SK-N-SH (cell line): ENCODE measurements around the gene IRF1. TPM values are rescaled to one million over a fixed set of nuclear protein-coding genes. Genes with fewer than 3 reads are reported as not detected.
A peak's percentile ranks its signal among the peaks of the same experiment; 100 is the strongest.

ENCODE experiments used
- CTCF ChIA-PET: fragments of 300-600, 350-600 bp; formaldehyde crosslinking; extraction: SDS; loops from one replicate; lab custom pipeline; 2021; lab: Yijun Ruan, JAX
- POLR2A ChIA-PET: fragments of 350-600 bp; sonication (Branson Sonifier 250); formaldehyde crosslinking; extraction: SDS; loops from one replicate; lab custom pipeline; 2020; ENCODE audit warnings: antibody characterized with exemption, inconsistent platforms; lab: Yijun Ruan, JAX
- DNase-seq: peaks from one replicate; pipeline ENCODE4 v3.0.0; 2012
- H2AFZ ChIP-seq: fragments of 200-600 bp; sonication (generic); 2 replicates; pipeline ENCODE4 v1.8.1; 2016; ENCODE audit warnings: antibody characterized with exemption, mild to moderate bottlenecking, low read depth
- H3F3A ChIP-seq: fragments of 200-600 bp; sonication (generic); replicated peaks from 2 replicates; pipeline ENCODE3; 2016; ENCODE audit warnings: antibody characterized with exemption, mild to moderate bottlenecking; ENCODE audit not compliant: insufficient read depth
- H3K27ac ChIP-seq, 2 experiments: fragments of 200-500 bp in 1 of 2; fragments of 200-600 bp in 1 of 2; sonication (Bioruptor generic) in 1 of 2; sonication (generic), shearing (Covaris generic) in 1 of 2; 2 replicates each; pipeline versions ENCODE4 v1.5.1 to v1.6.1; 2014 to 2016; ENCODE audit warnings: low read depth in 2 of 2, inconsistent platforms in 1 of 2, low read length in 1 of 2, mild to moderate bottlenecking in 1 of 2, mixed read lengths in 1 of 2
- H3K27me3 ChIP-seq: fragments of 200-600 bp; sonication (generic), shearing (Covaris generic); 2 replicates; pipeline ENCODE4 v1.6.1; 2016; ENCODE audit warnings: mixed run types; ENCODE audit not compliant: insufficient read depth
- H3K36me3 ChIP-seq, 2 experiments: fragments of 200-500 bp in 1 of 2; fragments of 200-600 bp in 1 of 2; sonication (Bioruptor generic) in 1 of 2; sonication (generic) in 1 of 2; replicated peaks in 1 of 2; 2 replicates each; pipeline versions ENCODE3 to v1.5.1; 2014 to 2016; ENCODE audit warnings: low read length in 1 of 2, mild to moderate bottlenecking in 1 of 2; ENCODE audit not compliant: insufficient read depth in 2 of 2, control insufficient read depth in 1 of 2
- H3K4me1 ChIP-seq, 2 experiments: fragments of 200-500 bp in 1 of 2; fragments of 200-600 bp in 1 of 2; sonication (Bioruptor generic) in 1 of 2; sonication (generic), shearing (Covaris generic) in 1 of 2; 2 replicates each; pipeline versions ENCODE4 v1.5.1 to v1.6.1; 2014 to 2016; ENCODE audit warnings: low read depth in 1 of 2, low read length in 1 of 2, mixed run types in 1 of 2; ENCODE audit not compliant: insufficient read depth in 2 of 2, control insufficient read depth in 1 of 2
- H3K4me2 ChIP-seq: fragments of 200-600 bp; sonication (generic), shearing (Covaris generic); 2 replicates; pipeline ENCODE4 v1.6.1; 2017; ENCODE audit warnings: mixed run types
- H3K4me3 ChIP-seq, 2 experiments: fragments of 200-500 bp in 1 of 2; fragments of 200-600 bp in 1 of 2; sonication (Bioruptor generic) in 1 of 2; sonication (generic), shearing (Covaris generic) in 1 of 2; 2 replicates each; pipeline versions ENCODE4 v1.5.1 to v1.8.1; 2014 to 2016; ENCODE audit warnings: low read depth in 2 of 2, inconsistent platforms in 1 of 2, low read length in 1 of 2, mild to moderate bottlenecking in 1 of 2, mixed read lengths in 1 of 2, moderate library complexity in 1 of 2
- H3K79me2 ChIP-seq: fragments of 200-600 bp; sonication (generic); 2 replicates; pipeline ENCODE4 v1.8.1; 2017; ENCODE audit warnings: mild to moderate bottlenecking; ENCODE audit not compliant: insufficient read depth
- H3K9ac ChIP-seq: fragments of 200-600 bp; sonication (generic); 2 replicates; pipeline ENCODE4 v1.6.1; 2017; ENCODE audit warnings: mixed run types
- H3K9me2 ChIP-seq: fragments of 200-600 bp; sonication (generic); 2 replicates; pipeline ENCODE4 v1.6.1; 2017; ENCODE audit warnings: mixed run types
- H3K9me3 ChIP-seq: fragments of 200-600 bp; sonication (generic); 2 replicates; pipeline ENCODE4 v1.6.1; 2017; ENCODE audit warnings: mixed run types, mild to moderate bottlenecking, moderate library complexity
- H4K20me1 ChIP-seq: fragments of 200-600 bp; sonication (generic); 2 replicates; pipeline ENCODE4 v1.6.1; 2017; ENCODE audit warnings: mild to moderate bottlenecking, mixed run types; ENCODE audit not compliant: insufficient read depth
- CTCF ChIP-seq: fragments of 200-600 bp; sonication (generic); IDR thresholded peaks from 2 replicates; pipeline ENCODE4 v1.6.1; 2017; ENCODE audit warnings: antibody characterized with exemption, mild to moderate bottlenecking, moderate library complexity
- ELF1 ChIP-seq: IDR thresholded peaks from 2 replicates; pipeline ENCODE4 v1.4.0; 2012
- FOXM1 ChIP-seq: IDR thresholded peaks from 2 replicates; pipeline ENCODE4 v1.4.0; 2012; ENCODE audit warnings: low read depth, mild to moderate bottlenecking
- GATA2 ChIP-seq: sonication (generic); formaldehyde crosslinking; IDR thresholded peaks from 2 replicates; pipeline ENCODE4 v1.5.0; 2020; ENCODE audit warnings: mild to moderate bottlenecking, missing genetic modification reagents
- MAX ChIP-seq: IDR thresholded peaks from 2 replicates; pipeline ENCODE4 v1.4.0; 2012; ENCODE audit warnings: low read depth
- MXI1 ChIP-seq: IDR thresholded peaks from 2 replicates; pipeline ENCODE4 v1.6.1; 2012; ENCODE audit warnings: mild to moderate bottlenecking, low read depth, low read length, improper control_type of control experiment
- NFIC ChIP-seq: IDR thresholded peaks from 2 replicates; pipeline ENCODE4 v1.4.0; 2012; ENCODE audit warnings: borderline replicate concordance
- NRF1 ChIP-seq: IDR thresholded peaks from 2 replicates; pipeline ENCODE4 v1.6.1; 2012; ENCODE audit warnings: low read depth, mild to moderate bottlenecking, low read length
- POLR2AphosphoS5 ChIP-seq: IDR thresholded peaks from 2 replicates; pipeline ENCODE4 v1.6.1; 2012; ENCODE audit warnings: low read depth, low read length
- RAD21 ChIP-seq: IDR thresholded peaks from 2 replicates; pipeline ENCODE4 v1.6.1; 2012; ENCODE audit warnings: mild to moderate bottlenecking, low read length
- SIN3A ChIP-seq: IDR thresholded peaks from 2 replicates; pipeline ENCODE4 v1.6.1; 2012; ENCODE audit warnings: low read depth, mild to moderate bottlenecking, low read length, moderate library complexity, borderline replicate concordance
- SMC3 ChIP-seq: IDR thresholded peaks from 2 replicates; pipeline ENCODE4 v1.6.1; 2012; ENCODE audit warnings: low read depth, low read length, improper control_type of control experiment
- TEAD4 ChIP-seq: IDR thresholded peaks from 2 replicates; pipeline ENCODE4 v1.4.0; 2012; ENCODE audit warnings: mild to moderate bottlenecking, borderline replicate concordance; ENCODE audit not compliant: insufficient read depth
- YY1 ChIP-seq: IDR thresholded peaks from 2 replicates; pipeline ENCODE4 v1.4.0; 2012; ENCODE audit warnings: low read depth, mild to moderate bottlenecking
- WGBS: methylation state at CpG from one replicate; pipeline ENCODE4 v1.1.6; 2017; ENCODE audit warnings: low lambda C conversion rate; 5-methylcytosine and 5-hydroxymethylcytosine counted together
- polyA plus RNA-seq, 3 experiments: library from polyadenylated mRNA; depleted of rRNA; stranded (reverse); fragments of >200 nt; gene quantifications; 2 replicates each; pipeline ENCODE4 v1.2.3, GENCODE V29; 2012

The IRF1 gene
- polyA plus RNA-seq, 1 of the 3 experiments (the other 2 are of a cell fraction) = 15.2 TPM

- peak overlapping the region; percentile 94 for H3K9ac ChIP-seq
- H3K27me3 ChIP-seq = no peaks in the 10 kb centered on the region
- H4K20me1 ChIP-seq = peaks cover 28% of the 10 kb centered on the region
- H2AFZ ChIP-seq = peak overlapping the region; percentile 85; the same call in 1 of the 2 replicates
- H3K36me3 ChIP-seq = peaks cover 5 to 15% of the 10 kb centered on the region in 2 experiments
- no peaks in the 10 kb centered on the region for H3K9me2 ChIP-seq
- CTCF ChIA-PET = interaction anchor here (0.6 to 4.8 kb wide), 22 partner anchors 9 to 122 kb away, joined by 3 to 37 read pairs (median 6); no protein-coding TSS in a partner anchor
- H3K4me3 ChIP-seq = peak overlapping the region; percentile 86 to 89
- H3K9me3 ChIP-seq = no peaks in the 10 kb centered on the region
- DNase-seq = peak; percentile 87
- TF ChIP-seq MXI1 (peak; percentile 17; the same call in 1 of the 2 replicates), SIN3A (peak; percentile 16; the same call in 1 of the 2 replicates), NFIC (no peak), GATA2 (CRISPR knock-in tag) (no peak), NRF1 (peak; percentile 38; the same call in 1 of the 2 replicates), RAD21 (peak; percentile 1; the same call in 1 of the 2 replicates), SMC3 (peak; percentile 26), MAX (0 out of 2 replicates have a peak, but pooled peaks have one; percentile 17)
- peaks cover 6 to 26% of the 10 kb centered on the region in 2 experiments; a peak in 3 of 4 replicates for H3K4me1 ChIP-seq
- peak overlapping the region; percentile 97 for H3K4me2 ChIP-seq
- POLR2A ChIA-PET = interaction anchor here (0.7 to 1.9 kb wide), 12 partner anchors 16 to 252 kb away, joined by 3 to 15 read pairs (median 3); no protein-coding TSS in a partner anchor
- H3K79me2 ChIP-seq = peaks cover 34% of the 10 kb centered on the region
- peaks cover 2% of the 10 kb centered on the region for H3F3A ChIP-seq
- WGBS = 4% methylated on average over 16 of the region's 65 CpGs
- peak overlapping the region; percentile 89 to 90 for H3K27ac ChIP-seq
These were observed 596 bp downstream of the IRF1 start for GRCh38 chr5:132489871-132490483.

GRCh38 chr5:132489051-132489770 is 1.4 kb downstream of the IRF1 start:
- 82% methylated on average over 8 of the region's 10 CpGs for WGBS
- Histone ChIP-seq H3K27ac (no peak overlapping the region), H2AFZ (no peak overlapping the region), H3F3A (no peaks in the 10 kb centered on the region), H3K4me1 (peaks cover 5 to 29% of the 10 kb centered on the region in 2 experiments; a peak in 1 of 4 replicates), H4K20me1 (peaks cover 28% of the 10 kb centered on the region), H3K9ac (peak overlapping the region; percentile 94), H3K4me2 (peak overlapping the region; percentile 97), H3K9me2 (no peaks in the 10 kb centered on the region), H3K79me2 (peaks cover 34% of the 10 kb centered on the region), H3K27me3 (no peaks in the 10 kb centered on the region), H3K4me3 (peak overlapping the region; percentile 86 to 89), H3K36me3 (peaks cover 5 to 20% of the 10 kb centered on the region in 2 experiments), H3K9me3 (no peaks in the 10 kb centered on the region)
- ChIA-PET CTCF (interaction anchor here (1.1 to 4.8 kb wide), 16 partner anchors 9 to 216 kb away, joined by 3 to 37 read pairs (median 6); no protein-coding TSS in a partner anchor), POLR2A (interaction anchor here (1.4 kb wide), 1 partner anchor 34 kb away, joined by 3 read pairs; no protein-coding TSS in a partner anchor)
- TF ChIP-seq POLR2AphosphoS5 = no peak
- TF ChIP-seq YY1 = no peak
- no peak for TF ChIP-seq ELF1
- TF ChIP-seq SMC3 = no peak
- TF ChIP-seq RAD21 = no peak
- TF ChIP-seq CTCF = no peak
- no peak for TF ChIP-seq GATA2 (CRISPR knock-in tag)
- TF ChIP-seq MAX = no peak
- no peak for TF ChIP-seq FOXM1
- TF ChIP-seq TEAD4 = no peak
- no peak for DNase-seq
